ENCODE results near the gene GTPBP2.
"Not testable (repeated sequence)": the region's sequence is repeated elsewhere in the genome, so short reads cannot be mapped to it uniquely, and the experiment has no call there.

GTPBP2 gene, protein sequence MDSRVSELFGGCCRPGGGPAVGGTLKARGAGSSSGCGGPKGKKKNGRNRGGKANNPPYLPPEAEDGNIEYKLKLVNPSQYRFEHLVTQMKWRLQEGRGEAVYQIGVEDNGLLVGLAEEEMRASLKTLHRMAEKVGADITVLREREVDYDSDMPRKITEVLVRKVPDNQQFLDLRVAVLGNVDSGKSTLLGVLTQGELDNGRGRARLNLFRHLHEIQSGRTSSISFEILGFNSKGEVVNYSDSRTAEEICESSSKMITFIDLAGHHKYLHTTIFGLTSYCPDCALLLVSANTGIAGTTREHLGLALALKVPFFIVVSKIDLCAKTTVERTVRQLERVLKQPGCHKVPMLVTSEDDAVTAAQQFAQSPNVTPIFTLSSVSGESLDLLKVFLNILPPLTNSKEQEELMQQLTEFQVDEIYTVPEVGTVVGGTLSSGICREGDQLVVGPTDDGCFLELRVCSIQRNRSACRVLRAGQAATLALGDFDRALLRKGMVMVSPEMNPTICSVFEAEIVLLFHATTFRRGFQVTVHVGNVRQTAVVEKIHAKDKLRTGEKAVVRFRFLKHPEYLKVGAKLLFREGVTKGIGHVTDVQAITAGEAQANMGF

DNA sequence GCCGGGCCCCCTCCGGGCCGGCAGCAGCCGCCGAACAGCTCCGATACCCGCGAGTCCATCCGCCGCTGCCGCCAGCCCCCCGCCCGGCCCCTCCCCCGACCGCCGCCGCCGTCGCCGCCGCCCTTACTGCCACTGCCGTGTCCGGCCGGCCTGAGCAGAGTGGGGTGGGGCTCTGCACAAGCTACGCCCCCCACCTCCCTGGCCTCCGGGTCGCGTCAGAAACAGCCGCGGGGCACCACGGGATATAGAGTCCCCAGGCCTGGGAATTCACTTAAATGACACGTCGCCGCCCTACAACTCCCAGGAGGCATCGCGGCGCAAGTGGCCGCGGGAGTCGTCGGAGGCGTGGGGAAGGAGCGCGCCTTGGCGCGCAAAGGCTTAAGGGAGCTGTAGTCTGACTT lies at the start of gene GTPBP2:
Gene GTPBP2 (minus strand): TSS at position 161 of the 401 bp plus-strand sequence. CDS start 102 bp downstream, at position 59.
- DNase-seq = peak; percentile 94 to 96

DNA sequence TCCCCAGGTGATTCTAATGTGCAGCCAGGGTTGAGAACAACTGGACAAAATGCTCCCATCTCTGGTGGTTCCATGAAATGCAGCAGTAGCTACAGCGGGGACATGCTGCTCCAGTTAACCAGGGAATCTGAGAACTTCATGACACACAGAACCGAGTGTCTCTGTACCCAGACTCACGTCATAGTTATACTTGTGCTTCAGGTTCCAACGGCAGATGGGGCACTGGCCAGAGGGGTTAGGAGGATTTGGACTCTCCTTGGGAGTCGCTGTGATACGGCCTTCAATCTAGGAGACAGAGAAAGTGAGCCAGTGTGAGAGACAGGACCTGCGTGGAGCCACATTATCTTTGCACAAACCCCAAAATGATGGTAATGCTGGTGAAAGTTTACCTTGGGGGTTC lies 49.3 kb upstream of the GTPBP2 start:
- no peak for DNase-seq

DNA sequence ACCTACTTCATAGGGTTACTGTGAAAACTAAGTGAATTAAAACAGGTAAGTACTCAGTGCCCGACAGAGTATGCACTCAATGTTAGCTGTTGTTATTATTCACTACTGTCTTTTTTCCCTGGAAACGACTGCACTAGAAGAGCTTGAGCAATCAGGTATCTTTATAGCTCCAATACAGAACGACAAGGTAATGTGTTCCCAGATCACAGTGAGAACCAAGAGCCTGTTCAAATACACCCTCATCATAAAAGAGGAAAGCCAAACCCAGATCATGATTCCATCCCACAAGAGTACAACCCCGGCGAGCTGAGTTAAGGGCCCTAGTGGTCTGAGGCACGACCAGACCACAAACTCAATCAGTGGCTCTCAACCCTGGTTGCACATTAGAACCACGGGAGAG lies 48.7 kb upstream of the GTPBP2 start:
- DNase-seq = no peak

DNA sequence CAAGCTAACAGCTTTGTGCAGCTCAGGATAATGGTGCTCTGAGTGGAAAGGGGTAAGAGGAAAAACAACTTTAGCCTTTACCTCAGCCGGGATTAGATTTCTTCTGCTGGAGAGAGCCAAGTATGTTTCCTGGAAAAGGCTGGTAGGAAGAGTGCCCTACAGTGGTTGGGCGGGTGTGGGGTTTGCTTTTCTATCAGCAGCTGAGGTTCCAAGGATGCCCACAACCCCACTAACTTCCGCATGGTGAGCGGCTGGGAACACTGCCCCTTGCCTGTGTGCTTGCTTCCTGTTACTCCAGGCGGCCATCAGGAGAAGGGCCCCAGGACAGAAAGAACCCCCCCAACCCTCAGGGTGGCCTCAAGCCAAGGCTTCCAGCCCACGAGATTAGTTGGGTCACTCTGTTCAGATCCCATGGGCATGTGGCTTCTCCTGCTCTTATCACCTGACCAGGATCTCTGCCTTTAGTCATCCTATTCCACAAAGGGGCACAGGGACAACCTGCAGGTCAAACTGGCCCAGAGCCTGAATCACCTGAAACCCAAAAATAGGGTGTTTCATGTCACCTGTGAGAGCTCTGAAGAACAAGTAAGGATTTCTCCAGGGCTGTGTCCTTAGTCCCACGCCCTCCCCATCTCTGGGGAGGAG lies 48.0 kb upstream of the GTPBP2 start:
- DNase-seq = no peak

DNA sequence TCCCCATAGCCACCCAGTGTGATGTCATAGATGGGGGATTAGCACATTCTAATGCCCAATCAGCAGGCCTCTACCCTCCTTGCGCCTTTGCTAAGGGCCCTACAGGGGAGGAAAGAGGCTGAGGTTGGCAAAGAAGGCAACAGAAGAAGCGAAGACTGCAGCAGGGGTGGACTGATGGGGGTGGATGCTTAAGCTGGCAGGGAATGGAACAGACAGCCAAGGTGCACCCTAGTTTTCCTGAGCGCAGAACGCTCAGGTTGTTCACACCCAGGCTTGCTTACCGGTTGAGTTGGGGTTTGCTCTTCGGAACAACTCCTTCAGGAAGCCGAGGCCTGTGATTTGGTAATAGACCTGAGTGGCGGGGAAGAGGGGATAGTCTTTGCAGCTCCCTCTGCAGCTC lies 45.9 kb upstream of the GTPBP2 start:
- DNase-seq = no peak

DNA sequence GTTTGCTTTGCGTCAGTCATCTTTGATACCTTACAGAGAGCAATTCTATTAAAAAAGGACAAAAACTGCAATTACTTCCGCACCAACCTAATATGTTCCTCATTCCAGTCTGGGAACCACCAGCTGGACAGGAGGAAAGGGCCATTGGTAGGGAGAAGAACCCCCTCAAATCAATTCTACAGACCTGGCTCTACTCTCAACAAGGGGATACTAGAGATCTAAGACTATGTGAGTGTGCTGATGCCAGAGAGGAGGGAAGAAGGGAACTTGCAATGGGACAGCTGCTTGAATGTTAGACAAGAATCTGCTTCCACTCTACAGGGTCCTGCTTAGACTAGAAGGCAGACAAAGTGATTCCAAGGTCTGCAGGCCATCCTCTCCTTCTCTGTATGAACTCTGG lies 45.2 kb upstream of the GTPBP2 start:
- DNase-seq = no peak

DNA sequence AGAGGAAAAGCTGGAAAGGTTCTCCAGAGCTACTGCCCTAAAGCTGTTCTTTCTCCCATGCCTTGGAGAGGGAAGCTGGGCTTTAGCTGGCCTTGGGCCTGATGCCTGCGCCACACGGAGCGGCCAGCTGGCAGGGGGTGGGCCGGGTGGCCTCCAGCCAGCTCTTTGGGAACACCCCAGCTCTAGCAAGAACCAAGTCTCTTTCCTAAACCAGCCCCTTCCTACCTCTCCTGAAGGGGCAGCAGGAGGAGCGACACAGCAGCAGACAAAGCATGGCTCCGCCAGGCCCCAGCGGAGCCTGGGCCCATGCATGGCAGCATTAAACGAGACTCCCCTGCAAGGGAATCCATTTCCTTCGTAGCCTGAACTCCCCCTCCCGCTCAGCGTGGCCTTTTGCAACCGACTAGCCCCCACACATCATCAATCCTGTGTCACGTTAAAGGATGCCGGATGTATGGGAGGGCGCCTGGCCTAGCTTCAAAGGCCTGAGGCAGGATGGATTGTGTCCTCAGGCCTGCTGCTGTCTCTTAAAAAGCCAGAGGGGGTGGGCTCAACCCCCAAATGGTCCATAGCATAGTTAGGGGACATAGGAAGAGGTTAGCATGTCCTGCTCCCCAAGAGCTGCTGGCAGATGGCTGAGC lies 44.5 kb upstream of the GTPBP2 start:
- DNase-seq = no peak

DNA sequence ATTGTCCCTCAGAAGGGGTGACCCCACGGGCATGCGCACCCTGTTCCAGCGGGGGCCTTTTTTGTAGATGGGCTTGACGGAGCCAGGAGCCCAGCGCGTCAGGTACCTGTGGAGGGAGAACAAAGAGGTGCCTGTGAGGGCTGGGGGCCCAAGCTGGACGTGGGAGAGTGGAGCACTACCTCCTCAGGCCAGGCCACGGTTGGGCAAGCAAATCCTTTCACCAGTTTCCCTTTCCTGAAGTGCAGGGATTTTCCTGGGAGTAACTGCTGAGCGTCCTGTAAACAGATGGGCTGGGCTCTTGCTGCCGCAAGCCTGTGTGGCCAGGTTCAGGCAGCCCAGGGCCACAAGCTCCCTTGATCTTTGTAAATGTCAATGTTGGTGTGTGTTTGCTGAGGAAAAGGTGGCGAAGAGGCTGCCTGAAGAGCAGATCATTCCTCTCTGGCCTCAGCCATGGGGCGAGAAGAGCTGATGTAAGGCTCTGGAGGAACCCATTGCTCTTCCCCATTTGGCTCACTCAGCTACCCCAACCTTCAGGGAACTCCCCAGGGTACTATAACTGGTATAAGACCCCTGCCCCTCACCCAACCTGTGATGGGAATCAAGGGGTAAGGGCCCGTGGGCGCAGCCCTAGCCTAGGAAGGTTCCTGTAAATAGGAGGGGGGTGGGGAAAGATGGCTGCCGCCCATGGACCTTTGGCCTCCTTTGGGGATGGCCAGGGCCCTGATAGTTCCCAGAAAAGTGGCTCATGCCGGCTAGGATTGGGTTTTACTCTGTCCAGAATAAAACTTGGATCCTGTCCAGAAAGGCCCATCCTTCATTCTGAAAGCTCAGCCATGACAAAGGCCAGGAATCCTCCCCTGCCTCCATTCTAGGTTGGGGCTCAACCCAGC lies 43.0 kb upstream of the GTPBP2 start:
- no peak for DNase-seq

DNA sequence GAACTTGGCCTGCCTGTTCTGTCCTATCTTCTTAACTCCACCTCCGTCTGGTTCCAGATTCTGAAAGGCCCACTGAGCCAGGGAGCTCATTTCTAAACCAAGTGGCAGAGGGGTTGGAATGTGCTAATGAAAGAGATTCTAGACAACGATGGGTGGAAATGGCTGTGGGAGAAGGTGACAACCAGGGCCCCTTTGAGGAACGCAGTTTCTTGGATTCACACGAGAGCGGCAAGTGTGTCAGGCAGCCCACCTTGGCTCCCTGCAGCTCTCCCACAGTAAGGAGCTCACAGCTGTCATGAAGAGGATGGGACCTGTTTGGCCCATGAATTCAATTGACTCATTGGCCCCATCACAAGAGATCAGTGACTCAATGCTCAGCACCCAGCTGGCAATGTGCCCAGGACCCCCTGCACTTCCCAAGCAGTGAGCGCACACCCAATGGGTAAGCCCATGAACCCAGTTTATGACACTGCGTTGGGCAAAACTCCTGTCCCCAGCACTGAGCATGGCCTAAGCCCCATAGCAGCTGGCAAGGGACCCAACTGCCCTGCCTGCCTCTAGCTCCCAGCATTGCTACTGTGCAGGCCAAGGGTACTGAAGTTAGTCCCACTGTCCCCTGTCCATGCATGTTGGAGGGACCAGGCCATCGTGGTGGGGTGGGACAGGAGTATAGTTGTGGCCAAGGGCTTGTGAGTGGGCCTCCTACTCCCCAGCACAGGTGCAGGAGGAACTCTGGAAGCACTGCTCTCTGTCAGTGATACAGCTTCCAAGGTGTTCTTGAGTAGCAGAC lies 42.1 kb upstream of the GTPBP2 start:
- DNase-seq = no peak

DNA sequence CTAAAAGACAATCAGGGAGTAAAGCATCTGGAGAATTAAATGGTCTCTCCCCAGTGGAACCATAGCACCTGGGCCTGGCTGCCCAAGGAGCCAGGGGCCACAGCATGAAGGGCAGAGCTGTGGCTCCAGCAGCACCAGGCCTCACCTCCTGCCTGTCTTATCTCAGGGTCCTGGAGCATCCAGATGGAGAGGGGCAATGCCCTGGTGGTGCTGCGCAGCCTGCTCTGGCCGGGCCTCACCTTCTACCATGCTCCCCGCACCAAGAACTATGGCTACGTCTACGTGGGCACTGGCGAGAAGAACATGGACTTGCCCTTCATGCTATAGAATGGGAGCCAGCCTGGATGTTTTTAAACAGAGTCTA lies 41.5 kb upstream of the GTPBP2 start:
- no peak for DNase-seq

DNA sequence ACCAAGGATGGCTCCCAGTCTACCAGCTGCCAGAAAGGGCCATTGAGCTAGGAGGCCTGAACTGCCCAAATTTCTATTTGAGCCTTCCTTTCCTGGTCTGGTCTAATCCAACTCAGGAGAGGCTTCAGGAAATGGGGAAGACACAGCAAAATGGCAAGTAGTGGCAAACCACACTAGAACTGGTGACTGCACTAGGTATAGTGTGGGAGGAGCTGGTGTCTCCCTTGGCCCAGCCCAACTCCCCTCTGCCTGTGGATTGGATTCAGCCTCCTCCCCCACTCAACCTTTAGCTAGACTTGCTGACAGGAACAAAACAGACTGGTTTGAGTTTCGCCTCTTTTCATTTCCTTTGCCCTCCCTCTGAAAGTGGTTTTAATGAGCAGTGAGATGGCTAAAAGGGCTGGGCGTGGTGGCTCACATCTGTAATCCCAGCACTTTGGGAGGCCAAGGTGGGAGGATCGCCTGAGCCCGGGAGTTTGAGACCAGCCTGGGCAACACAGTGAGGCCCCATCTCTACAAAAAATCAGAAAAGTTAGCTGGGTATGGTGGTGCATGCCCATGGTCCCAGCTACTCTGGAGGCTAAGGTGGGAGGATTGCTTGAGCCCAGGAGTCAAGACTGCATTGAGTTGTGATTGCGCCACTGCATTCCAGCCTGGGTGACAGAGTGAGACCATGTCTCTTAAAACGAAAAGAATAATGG lies 41.0 kb upstream of the GTPBP2 start:
- no peak for DNase-seq

DNA sequence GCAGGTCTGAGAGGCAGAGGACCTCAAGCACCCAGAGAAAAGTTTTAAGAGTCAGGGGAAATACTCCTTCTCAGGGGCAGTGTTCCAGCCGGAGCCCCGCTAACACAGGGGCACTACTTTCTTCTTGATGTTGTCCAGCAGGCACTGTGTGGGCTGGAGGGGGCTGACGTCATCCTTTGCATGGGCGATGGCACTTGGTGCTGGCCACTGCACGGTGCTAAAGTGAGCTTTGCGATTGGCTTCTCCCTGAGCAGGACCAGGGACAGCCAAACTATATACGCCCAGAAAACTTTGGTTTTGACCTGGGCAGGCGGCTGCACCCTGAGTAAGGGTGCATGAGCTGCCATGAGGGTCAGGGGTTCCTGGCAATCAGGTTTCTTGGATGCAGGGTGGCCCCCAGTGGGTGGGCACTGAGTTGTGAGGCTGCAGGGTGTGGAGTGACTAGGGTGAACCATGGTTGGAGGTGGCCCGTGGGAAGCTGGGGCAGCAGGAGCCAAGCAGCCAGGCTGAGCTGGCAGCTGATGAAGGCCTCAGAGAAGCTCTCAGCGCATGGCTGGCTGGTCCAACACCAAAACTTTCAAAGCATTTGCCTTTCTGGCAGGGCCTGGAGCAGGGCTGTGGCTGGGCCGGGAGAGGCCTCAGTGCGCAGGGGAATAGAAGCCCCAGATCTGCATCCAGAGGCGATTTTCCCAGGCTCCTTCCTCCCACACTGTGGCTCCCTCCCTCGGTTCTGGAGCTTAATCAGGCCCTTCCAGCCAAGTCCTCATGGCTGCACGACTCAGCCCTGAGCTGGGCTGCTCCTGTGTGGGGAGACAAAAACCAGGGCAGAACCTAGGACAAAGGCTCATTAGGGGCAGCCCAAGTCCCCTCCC lies 40.2 kb upstream of the GTPBP2 start:
- DNase-seq = no peak

DNA sequence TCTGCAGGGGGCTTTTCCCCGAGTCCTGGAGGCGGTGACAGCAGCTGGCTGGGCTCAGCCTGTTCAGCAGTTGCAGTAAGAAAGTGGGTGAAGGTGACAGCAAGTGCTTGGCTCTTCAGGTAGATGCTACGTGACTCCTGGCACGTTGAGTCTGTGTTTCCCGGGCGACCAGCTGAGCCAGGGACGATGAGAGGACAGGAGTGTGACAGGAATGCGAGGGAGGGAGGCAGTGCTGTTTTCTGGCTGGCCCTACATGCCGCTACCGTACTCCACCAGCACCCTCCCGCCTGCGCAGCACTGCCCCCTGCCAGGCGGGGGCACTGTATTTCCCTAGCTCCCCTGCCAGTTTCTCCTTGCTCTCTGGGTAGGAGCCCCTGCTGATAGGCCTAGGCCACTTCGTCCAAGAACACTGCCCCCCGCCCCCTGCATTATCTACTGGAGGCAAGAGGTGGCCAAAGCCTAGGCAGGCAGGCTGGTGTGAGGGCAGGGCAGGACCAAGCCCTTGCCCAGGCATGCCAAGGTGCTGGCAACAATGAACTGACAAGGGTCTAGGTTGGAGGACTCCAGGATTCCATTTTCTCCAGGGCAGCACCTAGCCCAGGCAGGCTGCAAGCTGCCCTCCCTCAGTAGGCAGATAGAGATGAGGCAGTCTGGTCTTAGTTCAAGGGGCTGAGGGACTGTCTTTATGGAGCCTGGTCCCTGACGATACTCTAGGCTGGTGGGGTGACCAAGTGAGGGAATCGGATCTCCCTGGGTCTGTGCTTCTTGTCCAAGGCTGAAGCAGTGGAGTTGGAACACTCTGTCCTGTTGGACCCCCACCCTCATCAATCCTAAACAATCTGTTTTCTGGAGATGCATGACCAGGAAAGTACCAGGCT lies 39.3 kb upstream of the GTPBP2 start:
- DNase-seq = peak; percentile 23 to 35

DNA sequence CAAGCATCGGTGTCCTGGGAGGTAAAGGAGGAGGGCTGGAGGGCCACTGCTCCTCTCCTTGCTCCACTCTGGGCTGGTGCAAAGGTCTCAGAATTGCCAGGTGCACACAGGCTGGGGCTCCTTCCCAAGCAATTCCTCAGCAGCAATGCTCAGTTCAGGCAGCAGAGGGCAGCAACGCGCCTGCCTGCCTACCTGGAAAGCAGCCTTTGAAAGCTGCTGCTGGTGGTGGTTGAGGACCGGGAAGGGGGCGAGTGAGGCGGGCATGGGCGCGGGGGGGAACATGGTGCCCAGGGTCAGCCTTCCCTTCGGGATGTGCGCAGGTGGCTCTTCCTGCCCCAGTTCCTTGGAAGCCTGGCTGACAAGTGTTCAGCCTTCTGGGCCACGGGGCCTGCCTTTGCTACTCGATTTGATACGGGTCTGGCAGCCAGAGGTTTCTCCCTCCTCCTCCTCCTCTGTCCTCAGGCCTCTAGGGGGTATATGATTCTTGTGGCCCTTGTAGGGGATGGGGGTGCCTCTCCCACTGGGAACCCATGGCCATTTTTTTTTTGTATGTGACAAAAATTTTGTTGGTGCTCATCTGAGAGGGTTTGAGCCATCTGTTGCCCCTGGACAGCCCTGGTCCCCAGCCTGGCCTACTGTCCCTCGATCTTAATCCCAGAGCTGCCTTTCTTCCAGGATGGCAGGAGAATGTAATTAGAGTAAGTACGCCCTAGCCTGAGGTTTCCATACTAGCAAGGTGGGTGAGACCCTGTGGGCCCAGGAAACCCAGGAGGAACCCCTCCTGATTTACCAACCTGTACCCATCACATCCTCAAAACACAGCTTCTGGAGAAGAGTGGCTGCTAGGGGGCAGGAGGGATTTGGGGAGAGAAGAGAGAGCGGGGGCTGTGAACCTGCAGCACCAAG lies 38.4 kb upstream of the GTPBP2 start:
- peak; percentile 70 to 77 for DNase-seq

DNA sequence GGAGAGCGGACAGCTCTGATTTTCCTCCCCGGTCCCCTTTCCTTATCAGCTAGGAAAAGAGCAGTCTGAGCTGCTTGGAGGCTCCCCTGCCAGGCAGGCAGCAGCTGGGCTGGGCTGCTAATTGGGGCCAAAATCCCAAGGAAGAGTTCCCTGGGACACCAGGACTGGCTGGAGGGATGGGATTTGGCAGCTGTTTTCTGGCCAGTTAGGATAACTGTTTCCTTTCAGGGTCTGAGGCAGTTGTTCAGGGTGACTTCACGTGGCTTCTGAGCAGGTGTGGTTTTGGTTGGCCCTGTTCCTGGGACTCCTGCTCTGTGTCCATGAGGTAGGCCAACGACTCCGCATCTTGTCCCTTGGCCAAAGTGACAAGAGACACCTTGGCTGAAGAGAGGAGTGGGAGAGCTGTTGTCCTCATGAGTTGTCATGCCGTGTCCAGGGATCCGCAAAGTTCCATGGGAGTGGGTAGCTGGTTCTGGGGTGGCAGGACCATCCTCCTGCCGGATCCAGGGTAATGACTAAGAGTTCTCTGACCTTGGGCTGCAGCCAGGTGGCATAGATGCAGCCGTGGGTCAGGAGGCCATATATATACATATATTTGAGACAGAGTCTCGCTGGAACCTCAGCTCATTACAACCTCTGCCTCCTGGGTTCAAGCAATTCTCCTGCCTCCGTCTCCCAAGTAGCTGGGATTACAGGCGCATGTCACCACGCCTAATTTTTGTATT lies 37.3 kb upstream of the GTPBP2 start:
- DNase-seq = no peak

DNA sequence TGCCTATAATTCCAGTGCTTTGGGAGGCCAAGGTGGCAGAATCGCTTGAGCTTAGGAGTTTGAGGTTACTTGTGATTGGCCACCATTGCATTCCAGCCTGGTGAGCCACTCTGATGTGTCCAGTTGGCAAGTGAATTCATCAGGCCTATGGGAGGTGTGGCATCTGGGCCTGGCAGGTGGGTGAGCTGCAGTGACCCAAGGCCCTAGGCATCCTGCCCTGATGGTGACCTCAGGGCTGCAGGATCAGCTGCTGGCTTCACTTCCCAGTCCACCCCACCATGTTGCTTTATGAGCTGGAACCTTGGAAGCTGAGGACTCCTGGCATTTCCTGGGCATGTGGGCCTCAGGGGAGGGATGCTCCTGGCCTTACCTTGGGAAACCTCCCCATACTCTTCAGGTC lies 36.3 kb upstream of the GTPBP2 start:
- DNase-seq = no peak

DNA sequence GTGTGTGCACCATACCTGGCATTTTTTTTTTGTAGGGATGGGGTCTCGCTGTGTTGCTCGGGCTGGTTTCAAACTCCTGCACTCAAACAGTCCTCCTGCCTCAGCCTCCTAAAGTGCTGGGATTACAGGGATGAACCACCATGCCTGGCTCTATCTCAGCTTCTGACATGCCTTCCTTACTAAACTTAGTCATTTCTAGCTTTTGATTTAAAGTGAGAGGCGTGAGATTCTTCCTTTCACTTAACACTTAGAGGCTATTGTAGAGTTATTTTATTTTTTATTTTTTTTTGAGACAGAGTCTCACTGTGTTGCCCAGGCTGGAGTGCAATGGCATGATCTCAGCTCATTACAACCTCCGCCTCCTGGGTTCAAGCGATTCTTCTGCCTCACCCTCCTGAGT lies 33.9 kb upstream of the GTPBP2 start:
- DNase-seq = not testable (repeated sequence)
